GM23248 (cell line): ENCODE results near the gene ARG1.

Experiments used
- EZH2 ChIP-seq: fragments of 200-600 bp; sonication (generic); IDR thresholded peaks from 2 replicates; pipeline ENCODE4 v1.6.1; 2018; ENCODE audit warnings: antibody characterized with exemption, mild to moderate bottlenecking; ENCODE audit not compliant: insufficient read depth, poor library complexity, severe bottlenecking
- EZH2phosphoT487 ChIP-seq: fragments of 200-600 bp; sonication (generic); IDR thresholded peaks from 2 replicates; pipeline ENCODE4 v1.6.1; 2018; ENCODE audit warnings: antibody characterized with exemption, moderate library complexity, mild to moderate bottlenecking, low read depth; ENCODE audit not compliant: insufficient read depth

- TF ChIP-seq EZH2 = no peak
- no peak for TF ChIP-seq EZH2phosphoT487
These were observed 55.0 kb downstream of the ARG1 start, which contains the start of gene MED23 for GRCh38 chr6:131627724-131628682.
